Naive thymus-derived CD4-positive, alpha-beta T cell (primary cell): ENCODE measurements around the gene AKT1S1. TPM values are rescaled to one million over a fixed set of nuclear protein-coding genes. Genes with fewer than 3 reads are reported as not detected.

Source experiments
- ATAC-seq: fragments of 150-1000 bp; cut with Tn5 transposase; 2 replicates; pipeline ENCODE4 v1.10.0; 2021; ENCODE audit warnings: mild to moderate bottlenecking, moderate library complexity
- CTCF ChIA-PET: fragments of 350-600 bp; sonication (Branson Sonifier 250); formaldehyde crosslinking; loops from one replicate; lab custom pipeline; 2021; ENCODE audit warnings: antibody characterized with exemption; lab: Charles Lee
- POLR2A ChIA-PET: fragments of 350-600 bp; sonication (Branson Sonifier 250); formaldehyde crosslinking; loops from one replicate; lab custom pipeline; 2021; ENCODE audit warnings: antibody characterized with exemption, inconsistent platforms; lab: Charles Lee
- DNase-seq, 9 donors: peaks; one replicate each; pipeline versions ENCODE4 v3.0.0 to v3.0.0-alpha.2; 2020 to 2022; ENCODE audit warnings: mixed read lengths in 1 of 9
- H3K27ac ChIP-seq: one replicate; pipeline ENCODE4 v1.7.0; 2013; ENCODE audit warnings: mild to moderate bottlenecking, low read depth, low read length, moderate library complexity
- H3K27me3 ChIP-seq, 2 donors: one replicate each; pipeline ENCODE4 v1.7.0; 2013; ENCODE audit warnings: low read length in 2 of 2, mild to moderate bottlenecking in 2 of 2, moderate library complexity in 2 of 2; ENCODE audit not compliant: control insufficient read depth in 2 of 2, insufficient read depth in 2 of 2
- H3K36me3 ChIP-seq, 3 experiments: 1 replicate in 2 of 3; 2 replicates in 1 of 3; pipeline ENCODE4 v1.7.0; 2013; ENCODE audit warnings: low read length in 3 of 3, mild to moderate bottlenecking in 3 of 3, moderate library complexity in 1 of 3; ENCODE audit not compliant: insufficient read depth in 3 of 3, control insufficient read depth in 2 of 3
- H3K4me1 ChIP-seq, 2 donors: one replicate each; pipeline ENCODE4 v1.7.0; 2013; ENCODE audit warnings: low read length in 2 of 2, mild to moderate bottlenecking in 2 of 2, moderate library complexity in 1 of 2; ENCODE audit not compliant: control insufficient read depth in 2 of 2, insufficient read depth in 2 of 2
- H3K4me3 ChIP-seq: 2 replicates; pipeline ENCODE4 v1.7.0; 2013; ENCODE audit warnings: mild to moderate bottlenecking, low read length
- H3K9me3 ChIP-seq, 3 experiments: 1 replicate in 2 of 3; 2 replicates in 1 of 3; pipeline ENCODE4 v1.7.0; 2013; ENCODE audit warnings: low read length in 3 of 3; ENCODE audit not compliant: control insufficient read depth in 2 of 3
- H3K27ac Mint-ChIP-seq, 9 donors: one replicate each; pipeline ENCODE4 v1.8.0; 2020 to 2022; ENCODE audit warnings: mixed read lengths in 9 of 9, mild to moderate bottlenecking in 8 of 9, moderate library complexity in 5 of 9, inconsistent platforms in 2 of 9
- H3K27me3 Mint-ChIP-seq, 5 donors: one replicate each; pipeline ENCODE4 v1.8.0; 2021 to 2022; ENCODE audit warnings: mixed read lengths in 5 of 5, mild to moderate bottlenecking in 1 of 5
- H3K36me3 Mint-ChIP-seq, 5 donors: one replicate each; pipeline ENCODE4 v1.8.0; 2020 to 2022; ENCODE audit warnings: mixed read lengths in 5 of 5, mild to moderate bottlenecking in 3 of 5, inconsistent platforms in 1 of 5
- H3K4me1 Mint-ChIP-seq, 7 donors: one replicate each; pipeline ENCODE4 v1.8.0; 2020 to 2022; ENCODE audit warnings: mixed read lengths in 7 of 7, mild to moderate bottlenecking in 3 of 7, inconsistent platforms in 1 of 7
- H3K4me3 Mint-ChIP-seq, 10 donors: one replicate each; pipeline ENCODE4 v1.8.0; 2020 to 2022; ENCODE audit warnings: mild to moderate bottlenecking in 10 of 10, mixed read lengths in 10 of 10, moderate library complexity in 6 of 10, inconsistent platforms in 2 of 10
- H3K9me3 Mint-ChIP-seq, 11 donors: one replicate each; pipeline ENCODE4 v1.8.0; 2020 to 2022; ENCODE audit warnings: mixed read lengths in 11 of 11, mild to moderate bottlenecking in 4 of 11, inconsistent platforms in 1 of 11, moderate library complexity in 1 of 11
- intact Hi-C, 2 donors: fragments of 100-400 bp; cut with micrococcal nuclease; formaldehyde crosslinking; loops; one replicate each; pipeline ENCODE4 v1.15.1; 2023
- polyA plus RNA-seq, 2 donors: library from polyadenylated mRNA; unstranded; fragments of 300-500 nt; fragmentation: Illumina TruSeq; gene quantifications; one replicate each; pipeline ENCODE4 v1.2.3, GENCODE V29; 2021
- total RNA-seq, 6 experiments: library from RNA in 5 of 6; stranded (reverse) in 5 of 6; gene quantifications; 1 replicate in 5 of 6; 2 replicates in 1 of 6; pipeline ENCODE4 v1.2.3 and lab custom pipeline; 2021 to 2026

Gene AKT1S1
- total and polyA plus RNA-seq, 7 experiments from 2014 or later, result 4.7 to 25.7 (median 17.3) TPM

GRCh38 chr19:49846408-49846807 lies 30.7 kb downstream of the AKT1S1 start:
- H3K9me3 ChIP-seq, result no peaks in the 10 kb centered on the region
- ATAC-seq, result no peak

GRCh38 chr19:49845414-49845813 lies 31.7 kb downstream of the AKT1S1 start:
- DNase-seq, result no peak
- H3K4me3 Mint-ChIP-seq, result no peak overlapping the region
- no peak overlapping the region for H3K27ac Mint-ChIP-seq
- H3K27me3 ChIP-seq, result no peaks in the 10 kb centered on the region
- H3K9me3 Mint-ChIP-seq, result peaks cover 0 to 10% (median 2%) of the 10 kb centered on the region in 11 donors
- ATAC-seq, result no peak
- peaks cover 0 to 5% (median 4%) of the 10 kb centered on the region in 5 donors for H3K36me3 Mint-ChIP-seq
- H3K27me3 Mint-ChIP-seq, result peaks cover 0 to 3% (median 0%) of the 10 kb centered on the region in 5 donors
- intact Hi-C loops, result no loop called here
- no peaks in the 10 kb centered on the region for H3K9me3 ChIP-seq
- no peaks in the 10 kb centered on the region for H3K36me3 ChIP-seq
- ChIA-PET CTCF (interaction anchor here (0.6 kb wide), 1 partner anchor 107 kb away, joined by 3 read pairs; no protein-coding TSS in a partner anchor), POLR2A (no interaction called here)
- no peak overlapping the region for H3K4me3 ChIP-seq
- peaks cover 0 to 14% of the 10 kb centered on the region in 2 donors for H3K4me1 ChIP-seq
- H3K27ac ChIP-seq, result no peak overlapping the region
- H3K4me1 Mint-ChIP-seq, result peaks cover 8 to 23% (median 17%) of the 10 kb centered on the region in 7 donors

More at GRCh38 chr19:49846408-49846807, 30.7 kb downstream of the AKT1S1 start:
- Histone ChIP-seq H3K27ac (no peak overlapping the region), H3K4me1 (peaks cover 0 to 14% of the 10 kb centered on the region in 2 donors), H3K27me3 (no peaks in the 10 kb centered on the region), H3K36me3 (peaks cover 0 to 4% (median 0%) of the 10 kb centered on the region in 3 experiments), H3K4me3 (no peak overlapping the region)
- no peak overlapping the region for H3K27ac Mint-ChIP-seq
- POLR2A ChIA-PET, result interaction anchor here (0.6 kb wide), 1 partner anchor 52 kb away, joined by 3 read pairs; no protein-coding TSS in a partner anchor
- peaks cover 0 to 5% (median 4%) of the 10 kb centered on the region in 5 donors for H3K36me3 Mint-ChIP-seq
- intact Hi-C loops, result no loop called here
- H3K9me3 Mint-ChIP-seq, result peaks cover 0 to 10% (median 2%) of the 10 kb centered on the region in 11 donors
- no peak for DNase-seq
- H3K4me1 Mint-ChIP-seq, result peaks cover 8 to 23% (median 17%) of the 10 kb centered on the region in 7 donors
- peaks cover 0 to 3% (median 0%) of the 10 kb centered on the region in 5 donors for H3K27me3 Mint-ChIP-seq
- H3K4me3 Mint-ChIP-seq, result no peak overlapping the region
- CTCF ChIA-PET, result no interaction called here

GRCh38 chr19:49844138-49845095 lies 32.7 kb downstream of the AKT1S1 start:
- no peak overlapping the region for H3K4me3 ChIP-seq
- ATAC-seq (no peak), DNase-seq (no peak)
- no peak overlapping the region for H3K4me3 Mint-ChIP-seq
- peaks cover 0 to 16% (median 10%) of the 10 kb centered on the region in 7 donors for H3K4me1 Mint-ChIP-seq
- peaks cover 0 to 7% of the 10 kb centered on the region in 2 donors for H3K4me1 ChIP-seq
- no peaks in the 10 kb centered on the region for H3K9me3 ChIP-seq
- H3K9me3 Mint-ChIP-seq, result peaks cover 0 to 5% (median 2%) of the 10 kb centered on the region in 11 donors
- H3K36me3 ChIP-seq, result peaks cover 0 to 5% (median 0%) of the 10 kb centered on the region in 3 experiments
- ChIA-PET POLR2A (interaction anchor here (0.9 kb wide), 1 partner anchor 10 kb away, joined by 3 read pairs; no protein-coding TSS in a partner anchor), CTCF (interaction anchor here (0.6 kb wide), 2 partner anchors 9 to 106 kb away, joined by 3 read pairs; no protein-coding TSS in a partner anchor)
- H3K36me3 Mint-ChIP-seq, result peaks cover 0 to 7% (median 5%) of the 10 kb centered on the region in 5 donors
- intact Hi-C loops, result no loop called here
- H3K27ac ChIP-seq, result no peak overlapping the region
- peaks cover 0 to 3% (median 0%) of the 10 kb centered on the region in 5 donors for H3K27me3 Mint-ChIP-seq
- no peaks in the 10 kb centered on the region for H3K27me3 ChIP-seq
- peak overlapping the region in 1 of 9 donors; percentile 33 for H3K27ac Mint-ChIP-seq

- no peak overlapping the region for H3K4me3 Mint-ChIP-seq
- DNase-seq (no peak), ATAC-seq (no peak)
- no peak overlapping the region for H3K27ac Mint-ChIP-seq
- peaks cover 0 to 8% (median 0%) of the 10 kb centered on the region in 3 experiments for H3K36me3 ChIP-seq
- peaks cover 0 to 2% of the 10 kb centered on the region in 2 donors for H3K4me1 ChIP-seq
- H3K27ac ChIP-seq, result no peak overlapping the region
- no peaks in the 10 kb centered on the region for H3K27me3 ChIP-seq
- peaks cover 0 to 7% (median 3%) of the 10 kb centered on the region in 7 donors for H3K4me1 Mint-ChIP-seq
- ChIA-PET CTCF (no interaction called here), POLR2A (no interaction called here)
- peaks cover 0 to 2% (median 0%) of the 10 kb centered on the region in 11 donors for H3K9me3 Mint-ChIP-seq
- intact Hi-C loops, result no loop called here
- H3K4me3 ChIP-seq, result no peak overlapping the region
- no peaks in the 10 kb centered on the region for H3K9me3 ChIP-seq
- H3K36me3 Mint-ChIP-seq, result peaks cover 4 to 17% (median 10%) of the 10 kb centered on the region in 5 donors
- peaks cover 0 to 3% (median 0%) of the 10 kb centered on the region in 5 donors for H3K27me3 Mint-ChIP-seq
Observed at GRCh38 chr19:49843265-49843664, 33.9 kb downstream of the AKT1S1 start.

- H3K4me1 ChIP-seq, result no peaks in the 10 kb centered on the region
- intact Hi-C loops, result no loop called here
- no peak for ATAC-seq
- H3K9me3 Mint-ChIP-seq, result no peaks in the 10 kb centered on the region
- H3K27me3 ChIP-seq, result no peaks in the 10 kb centered on the region
- H3K4me3 ChIP-seq, result no peak overlapping the region
- H3K36me3 Mint-ChIP-seq, result peaks cover 4 to 28% (median 16%) of the 10 kb centered on the region in 5 donors
- H3K4me3 Mint-ChIP-seq, result no peak overlapping the region
- H3K4me1 Mint-ChIP-seq, result no peaks in the 10 kb centered on the region
- no peak overlapping the region for H3K27ac ChIP-seq
- H3K36me3 ChIP-seq, result peaks cover 0 to 27% (median 0%) of the 10 kb centered on the region in 3 experiments
- H3K27ac Mint-ChIP-seq, result no peak overlapping the region
- ChIA-PET CTCF (no interaction called here), POLR2A (no interaction called here)
- H3K27me3 Mint-ChIP-seq, result peaks cover 0 to 1% (median 0%) of the 10 kb centered on the region in 5 donors
- DNase-seq, result no peak
- H3K9me3 ChIP-seq, result no peaks in the 10 kb centered on the region
Observed at GRCh38 chr19:49840736-49841249, 36.4 kb downstream of the AKT1S1 start.

GRCh38 chr19:49840321-49840720 lies 36.8 kb downstream of the AKT1S1 start:
- ATAC-seq, result no peak
- no peak for DNase-seq
- Histone ChIP-seq H3K27me3 (no peaks in the 10 kb centered on the region), H3K4me1 (no peaks in the 10 kb centered on the region), H3K4me3 (no peak overlapping the region), H3K36me3 (peaks cover 0 to 32% (median 0%) of the 10 kb centered on the region in 3 experiments), H3K27ac (no peak overlapping the region), H3K9me3 (no peaks in the 10 kb centered on the region)
- Mint-ChIP-seq H3K27ac (no peak overlapping the region), H3K4me3 (no peak overlapping the region), H3K4me1 (no peaks in the 10 kb centered on the region), H3K27me3 (peaks cover 0 to 1% (median 0%) of the 10 kb centered on the region in 5 donors), H3K36me3 (peaks cover 4 to 28% (median 16%) of the 10 kb centered on the region in 5 donors), H3K9me3 (no peaks in the 10 kb centered on the region)
- ChIA-PET POLR2A (no interaction called here), CTCF (no interaction called here)
- intact Hi-C loops, result no loop called here
